ENCODE measurements around the gene TMEM38A.
"Not testable (repeated sequence)": the region's sequence is repeated elsewhere in the genome, so short reads cannot be mapped to it uniquely, and the experiment has no call there.

TMEM38A gene

DNA sequence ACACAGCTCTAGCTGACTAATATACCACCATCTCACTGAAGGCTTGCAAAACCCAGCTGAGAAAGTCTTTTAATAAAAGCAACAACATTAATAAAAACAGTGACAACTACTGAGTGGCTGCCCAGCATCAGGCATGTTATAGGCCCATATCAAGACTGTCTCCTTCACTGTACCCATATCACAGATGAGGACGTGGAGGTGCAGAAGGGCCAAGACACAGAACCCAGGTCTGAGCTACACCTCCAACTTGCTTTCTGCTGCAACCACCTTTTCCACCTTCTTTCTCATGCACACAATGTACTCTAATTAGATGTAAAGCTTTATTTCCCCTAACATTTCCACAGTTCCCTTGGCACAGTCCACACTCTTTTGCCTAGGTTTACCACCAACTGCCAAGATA lies 22.3 kb upstream of the TMEM38A start:
- no peak for DNase-seq (ENCODE audit: low read depth in 2 of 2)

DNA sequence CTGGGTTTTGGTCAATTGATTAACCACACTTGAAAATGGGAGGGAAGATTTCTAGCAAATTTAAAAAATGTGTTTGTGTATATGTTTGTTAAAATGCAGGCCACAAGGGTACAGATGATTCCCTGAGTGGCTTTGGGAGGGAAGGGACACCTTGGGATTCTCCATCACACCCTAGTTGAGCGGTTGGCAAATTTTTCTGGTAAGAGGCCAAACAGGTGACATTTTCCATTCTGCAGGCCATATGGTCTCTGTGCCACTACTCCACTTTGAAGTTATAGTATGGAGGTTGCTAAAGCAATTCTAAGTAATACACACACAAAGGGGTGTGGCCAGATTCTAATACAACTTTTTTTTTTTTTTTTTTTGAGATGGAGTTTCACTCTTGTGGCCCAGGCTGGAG lies 20.0 kb upstream of the TMEM38A start:
- DNase-seq (ENCODE audit: low read depth in 2 of 2) = no peak

DNA sequence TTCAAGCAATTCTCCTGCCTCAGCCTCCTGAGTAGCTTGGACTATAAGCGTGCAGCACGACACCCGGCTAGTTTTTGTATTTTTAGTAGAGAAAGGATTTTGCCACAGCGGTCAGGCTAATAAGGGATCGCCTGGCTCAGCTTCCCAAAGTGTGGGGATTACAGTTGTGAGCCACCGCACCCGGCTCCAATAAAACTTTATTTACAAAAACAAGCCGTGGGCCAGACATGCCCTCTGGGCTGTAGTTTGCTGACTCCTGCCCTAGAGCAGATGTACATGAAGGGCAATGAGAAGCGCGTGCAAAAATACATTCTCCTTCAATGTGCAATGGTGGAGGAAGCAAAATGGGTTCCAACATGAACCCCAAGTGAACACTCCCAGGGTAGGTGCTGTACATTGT lies 19.2 kb upstream of the TMEM38A start:
- no peak for DNase-seq (ENCODE audit: low read depth in 2 of 2)

DNA sequence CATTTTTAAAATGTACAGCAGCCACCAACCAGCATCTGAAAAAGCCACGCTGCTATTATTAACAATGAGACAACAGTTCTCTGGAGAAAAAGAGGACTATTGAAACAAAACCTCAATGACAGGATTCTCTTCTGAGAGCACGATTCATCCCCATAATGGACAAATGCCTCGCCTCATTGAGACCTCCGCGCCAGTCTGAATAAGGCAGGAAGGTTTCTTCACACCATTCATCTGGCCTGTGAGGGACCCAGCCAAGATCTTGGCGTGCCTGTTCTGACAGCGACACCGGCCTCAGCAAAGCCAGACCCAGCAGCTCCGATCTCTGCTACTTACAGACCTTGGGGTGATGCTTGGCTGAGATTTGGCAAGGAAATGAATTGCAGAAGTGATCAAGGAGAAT lies 15.8 kb upstream of the TMEM38A start:
- no peak for DNase-seq (ENCODE audit: low read depth in 2 of 2)

DNA sequence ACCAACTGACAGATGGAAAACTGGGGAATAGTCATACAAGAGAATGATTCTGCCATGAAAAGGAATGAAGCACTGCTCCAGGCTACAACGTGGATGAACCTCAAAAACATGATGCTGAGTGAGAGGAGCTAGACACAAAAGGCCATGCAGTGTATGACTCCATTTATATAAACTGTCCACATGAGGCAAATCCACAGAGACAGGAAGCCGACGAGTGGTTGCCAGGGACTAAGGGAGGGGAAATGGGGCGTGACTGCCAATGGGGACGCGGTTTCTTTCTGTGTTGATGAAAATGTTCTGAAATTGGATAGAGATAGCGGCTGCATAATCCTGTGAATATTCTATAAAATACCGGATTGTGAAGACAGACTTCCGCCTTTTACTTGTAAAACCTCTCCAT lies 11.2 kb upstream of the TMEM38A start:
- no peak for DNase-seq (ENCODE audit: low read depth in 2 of 2)

DNA sequence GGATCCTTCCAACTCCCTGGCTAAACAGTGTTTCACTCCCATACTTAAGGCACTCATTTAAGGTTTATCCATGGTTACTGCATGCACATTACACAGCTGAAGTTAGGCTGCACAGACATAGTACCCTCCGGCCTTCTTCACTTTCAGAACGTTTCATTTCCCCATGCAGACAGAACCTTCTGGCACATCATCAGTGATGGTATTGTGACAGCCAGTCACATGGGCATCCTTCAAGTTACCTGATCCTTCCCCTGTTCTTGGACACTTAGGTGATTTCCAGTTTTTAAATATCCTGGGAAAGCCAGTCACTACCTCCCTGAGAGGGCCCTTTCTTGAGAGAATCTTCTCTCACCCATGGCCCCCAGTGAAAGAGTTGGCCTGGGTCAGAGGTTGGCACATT lies 10.1 kb upstream of the TMEM38A start:
- no peak for DNase-seq (ENCODE audit: low read depth in 2 of 2)

DNA sequence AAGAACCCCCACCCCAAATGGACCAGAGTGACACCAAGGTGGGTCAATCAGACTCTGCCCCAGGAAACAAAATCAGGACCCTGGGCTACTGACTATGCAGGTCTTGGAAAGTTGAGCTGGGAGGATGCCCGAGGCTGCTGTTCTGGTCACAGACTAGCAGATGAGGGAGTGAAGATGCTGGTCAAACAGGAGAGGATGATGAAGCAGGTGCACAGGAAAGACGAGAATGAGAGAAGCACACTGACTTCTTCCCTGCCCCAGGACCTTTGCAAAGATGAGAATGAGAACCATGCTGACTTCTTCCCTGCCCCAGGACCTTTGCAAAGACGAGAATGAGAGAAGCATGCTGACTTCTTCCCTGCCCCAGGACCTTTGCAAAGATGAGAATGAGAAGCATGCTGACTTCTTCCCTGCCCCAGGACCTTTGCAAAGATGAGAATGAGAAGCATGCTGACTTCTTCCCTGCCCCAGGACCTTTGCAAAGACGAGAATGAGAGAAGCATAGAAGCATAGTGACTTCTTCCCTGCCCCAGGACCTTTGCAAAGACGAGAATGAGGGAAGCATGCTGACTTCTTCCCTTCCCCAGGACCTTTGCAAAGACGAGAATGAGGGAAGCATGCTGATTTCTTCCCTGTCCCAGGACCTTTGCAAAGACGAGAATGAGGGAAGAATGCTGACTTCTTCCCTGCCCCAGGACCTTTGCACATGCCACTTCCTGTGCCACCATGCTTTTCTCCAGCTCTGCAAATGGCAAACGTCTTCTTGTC lies 9.3 kb upstream of the TMEM38A start:
- not testable (repeated sequence) for DNase-seq (ENCODE audit: low read depth in 2 of 2)

DNA sequence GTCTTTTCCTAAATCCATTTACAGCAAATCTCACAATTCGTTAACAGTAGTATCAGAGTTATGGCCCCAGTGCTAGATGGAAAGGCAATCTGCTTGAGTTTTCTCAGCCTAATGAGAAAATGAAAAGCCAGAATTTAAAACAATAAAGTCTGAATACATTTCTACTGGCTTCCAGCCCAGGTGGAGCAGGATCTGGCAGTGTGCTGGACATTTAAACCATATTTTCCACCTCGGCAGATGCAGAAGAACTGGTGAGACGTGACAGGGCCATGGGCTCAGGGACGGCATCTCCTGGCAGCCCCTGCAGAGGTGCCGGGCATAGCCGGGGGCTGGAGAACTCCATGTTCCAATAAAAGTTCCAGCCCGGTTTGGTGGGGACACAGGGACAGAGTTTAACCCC lies 8.1 kb upstream of the TMEM38A start:
- no peak for DNase-seq (ENCODE audit: low read depth in 2 of 2)

DNA sequence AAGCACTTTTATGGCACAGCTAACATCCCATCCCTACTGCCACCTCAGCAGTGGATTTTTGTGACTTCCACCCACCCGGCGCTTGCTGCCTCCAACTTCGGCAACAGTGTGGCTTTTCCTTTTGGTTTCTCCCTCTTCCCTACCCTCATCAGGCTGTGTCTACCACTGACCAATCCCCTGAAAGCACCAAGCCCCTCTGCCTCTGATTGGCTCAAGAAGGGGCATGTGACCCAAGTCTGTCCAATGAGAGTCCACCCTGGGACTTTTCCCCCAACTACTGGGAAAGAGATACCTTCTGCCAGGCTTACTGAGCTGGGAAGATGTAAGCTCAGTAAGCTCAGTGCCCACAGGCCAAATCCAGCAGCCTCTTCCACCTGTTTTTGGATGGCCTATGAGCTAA lies 6.8 kb upstream of the TMEM38A start:
- DNase-seq (ENCODE audit: low read depth in 2 of 2) = no peak

DNA sequence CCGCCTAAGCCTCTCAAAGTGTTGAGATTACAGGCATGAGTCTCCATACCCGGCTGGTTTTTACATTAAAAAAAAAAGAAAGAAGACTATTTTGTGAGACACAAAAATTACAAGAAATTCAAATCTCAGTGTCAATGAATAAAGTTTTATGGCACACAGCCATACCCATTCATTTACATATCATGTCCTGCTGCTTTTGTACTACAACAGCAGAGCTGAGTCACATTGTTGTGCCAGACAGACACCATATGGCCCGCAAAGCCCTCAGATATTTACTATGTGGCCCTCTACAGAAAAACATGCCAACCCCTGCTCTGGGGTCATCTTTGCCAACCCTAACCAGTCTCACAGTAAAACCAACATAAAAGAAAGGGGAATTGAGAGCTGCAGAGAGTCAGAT lies 6.3 kb upstream of the TMEM38A start:
- no peak for DNase-seq (ENCODE audit: low read depth in 2 of 2)

DNA sequence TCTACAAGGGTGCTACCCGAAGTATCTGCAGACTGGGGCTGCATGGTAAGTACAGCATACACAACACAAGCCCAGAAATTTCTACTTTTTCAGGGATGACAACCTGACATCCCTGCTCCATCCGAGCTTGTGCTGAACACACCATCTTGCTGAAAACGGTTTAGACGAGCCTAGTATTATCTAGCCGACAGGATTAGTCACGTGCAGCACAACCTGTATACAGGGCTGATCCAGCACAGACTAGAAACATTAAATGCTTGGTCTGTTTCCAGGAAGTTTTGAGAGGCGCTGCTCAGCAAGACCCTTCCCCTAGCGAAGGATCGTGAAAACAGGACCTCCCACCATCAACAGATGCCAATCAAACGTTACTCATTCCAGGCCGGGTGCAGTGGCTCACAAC lies 5.2 kb upstream of the TMEM38A start:
- no peak for DNase-seq (ENCODE audit: low read depth in 2 of 2)

DNA sequence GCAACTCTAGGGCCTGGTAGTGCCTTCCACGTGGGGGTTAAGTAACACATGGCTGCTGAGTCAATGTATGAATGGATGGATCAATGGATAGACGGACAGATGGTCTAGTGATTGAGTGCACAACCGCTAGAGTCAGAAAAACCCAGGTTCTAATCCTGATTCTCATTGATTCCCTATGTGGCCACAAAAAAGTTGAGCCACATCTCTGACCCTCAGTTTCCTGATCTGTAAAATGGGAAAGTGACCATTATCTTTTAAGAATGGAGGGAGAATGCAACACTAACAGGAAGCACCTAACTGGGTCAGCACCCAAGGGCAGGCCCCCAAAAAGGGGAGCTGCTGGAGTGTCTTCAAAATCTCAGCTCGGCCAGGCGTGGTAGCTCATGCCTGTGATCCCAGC lies 3.6 kb upstream of the TMEM38A start:
- no peak for DNase-seq (ENCODE audit: low read depth in 2 of 2)

DNA sequence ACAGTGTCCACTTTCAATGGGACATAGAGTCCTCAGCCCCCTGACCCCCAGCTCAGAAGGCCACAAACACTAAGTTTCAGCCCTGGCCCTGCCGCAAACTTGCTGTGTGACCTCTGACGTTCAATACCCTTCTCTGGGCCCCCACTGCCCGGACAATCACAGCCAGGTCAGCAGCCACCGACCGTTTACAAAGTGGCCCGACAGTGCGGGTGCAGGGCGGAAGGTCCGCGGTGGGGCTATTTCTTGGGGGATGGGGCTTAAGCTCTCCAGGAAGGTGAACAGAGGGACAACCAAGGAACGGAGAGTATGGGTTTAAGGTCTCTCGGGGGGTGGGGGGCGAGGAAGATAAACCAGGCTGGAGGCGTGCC lies 1.5 kb upstream of the TMEM38A start:
- DNase-seq (ENCODE audit: low read depth in 2 of 2) = no peak

DNA sequence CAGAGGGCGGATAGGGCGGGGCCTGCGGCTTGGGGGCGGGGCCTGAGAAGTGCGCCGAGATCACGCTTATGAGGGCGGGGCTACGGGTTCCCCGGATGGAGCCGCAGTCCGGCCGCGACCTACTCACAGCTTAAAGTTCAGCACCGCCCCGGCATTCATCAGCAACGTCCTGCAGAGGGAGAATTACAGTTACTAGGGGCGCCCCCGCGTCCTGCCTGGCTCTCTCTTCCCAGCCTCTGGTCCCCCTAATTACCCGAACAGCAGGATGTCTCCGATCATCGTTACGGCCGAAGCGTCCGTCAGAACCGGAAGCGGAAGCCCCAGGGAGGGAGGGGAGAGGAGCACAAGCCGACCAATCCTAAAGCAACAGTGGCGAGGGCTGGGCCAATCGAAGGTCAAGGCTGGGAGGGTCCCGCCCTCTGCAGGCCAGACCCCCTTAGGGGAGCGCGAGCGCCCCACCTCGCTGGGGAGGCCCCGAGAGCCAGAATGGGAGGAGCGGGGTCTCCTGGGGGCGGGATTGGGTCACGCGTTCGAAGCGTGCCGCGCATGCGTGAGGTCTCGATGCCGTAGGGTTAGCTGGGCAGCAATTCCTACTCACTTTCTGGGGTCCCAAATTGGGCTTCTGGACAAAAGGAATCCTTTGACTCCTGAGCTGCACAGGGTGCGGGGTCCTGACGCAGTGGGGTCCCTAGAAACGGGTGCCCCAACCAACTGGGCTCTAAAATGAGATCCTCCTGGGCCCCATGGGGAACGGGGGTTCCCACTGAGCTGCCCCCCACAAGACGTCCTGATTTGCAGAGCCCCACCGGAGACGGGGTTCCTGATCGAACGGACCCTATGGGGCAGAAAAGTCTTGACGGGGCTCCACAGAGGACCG lies 869 bp upstream of the TMEM38A start, which contains the start of gene SMIM7:
TSS of gene SMIM7 (minus strand) at position 313 of the 877 bp plus-strand sequence. CDS start at position 279, 34 bp downstream.
- peak; percentile 96 to 99 for DNase-seq (ENCODE audit: low read depth in 2 of 2)

DNA sequence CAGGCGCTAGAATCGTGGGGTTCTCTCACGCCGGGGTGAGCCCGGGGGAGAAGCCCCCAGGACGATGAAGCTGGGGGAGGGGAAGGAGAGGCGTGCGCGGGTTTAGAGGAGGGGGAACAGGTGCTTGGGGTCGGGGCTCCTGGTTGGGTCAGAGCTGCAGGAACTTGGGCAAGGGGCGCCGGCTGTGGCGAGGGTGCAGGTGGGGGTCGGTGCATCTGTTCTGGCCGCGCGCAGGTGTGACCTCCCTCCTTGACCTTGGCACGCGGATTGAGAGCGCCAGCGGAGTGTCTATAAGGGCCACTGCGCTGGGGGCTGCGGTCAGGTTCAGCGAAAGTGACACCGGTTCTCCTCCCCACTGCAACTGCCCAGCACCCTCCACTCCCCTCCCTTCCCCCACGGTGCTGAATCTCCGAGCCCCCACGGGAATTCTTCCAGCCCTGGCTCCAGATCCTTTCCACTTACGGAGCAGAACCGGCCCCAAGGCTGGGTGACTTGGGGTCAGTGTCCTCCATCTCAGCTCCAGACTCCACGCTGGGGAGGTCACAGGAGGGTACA lies 618 bp downstream of the TMEM38A start:
- DNase-seq (ENCODE audit: low read depth in 2 of 2) = no peak

DNA sequence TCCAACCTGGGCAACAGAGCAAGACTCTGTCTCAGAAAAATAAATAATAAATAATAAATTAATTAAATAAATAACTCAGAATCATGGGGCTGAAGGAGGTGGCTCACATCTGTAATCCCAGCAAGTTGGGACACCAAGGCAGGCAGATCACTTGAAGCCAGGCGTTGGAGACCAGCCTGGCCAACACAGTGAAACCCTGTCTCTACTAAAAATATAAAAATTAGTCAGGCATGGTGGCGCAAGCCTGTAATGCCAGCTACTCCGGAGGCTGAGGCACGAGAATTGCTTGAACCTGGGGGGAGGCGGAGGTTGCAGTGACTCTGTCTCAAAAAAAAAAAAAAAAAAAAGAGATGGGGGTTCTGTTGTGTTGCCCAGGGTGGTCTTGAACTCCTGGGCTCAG lies 7.2 kb downstream of the TMEM38A start:
- DNase-seq (ENCODE audit: low read depth in 2 of 2) = no peak

DNA sequence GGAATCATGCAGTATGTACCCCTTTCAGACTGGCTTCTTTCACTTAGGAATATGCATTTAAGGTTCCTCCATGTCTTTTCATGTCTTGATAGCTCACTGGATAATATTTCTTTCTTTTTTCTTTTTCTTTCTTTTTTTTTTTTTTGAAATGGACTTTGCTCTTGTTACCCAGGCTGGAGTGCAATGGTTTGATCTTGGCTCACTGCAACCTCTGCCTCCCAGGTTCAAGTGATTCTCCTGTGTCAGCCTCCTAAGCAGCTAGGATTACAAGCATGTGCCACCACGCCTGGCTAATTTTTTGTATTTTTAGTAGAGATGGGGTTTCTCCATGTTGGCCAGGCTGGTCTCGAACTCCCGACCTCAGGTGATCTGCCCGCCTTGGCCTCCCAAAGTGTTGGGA lies 7.8 kb downstream of the TMEM38A start:
- DNase-seq (ENCODE audit: low read depth in 2 of 2) = not testable (repeated sequence)

DNA sequence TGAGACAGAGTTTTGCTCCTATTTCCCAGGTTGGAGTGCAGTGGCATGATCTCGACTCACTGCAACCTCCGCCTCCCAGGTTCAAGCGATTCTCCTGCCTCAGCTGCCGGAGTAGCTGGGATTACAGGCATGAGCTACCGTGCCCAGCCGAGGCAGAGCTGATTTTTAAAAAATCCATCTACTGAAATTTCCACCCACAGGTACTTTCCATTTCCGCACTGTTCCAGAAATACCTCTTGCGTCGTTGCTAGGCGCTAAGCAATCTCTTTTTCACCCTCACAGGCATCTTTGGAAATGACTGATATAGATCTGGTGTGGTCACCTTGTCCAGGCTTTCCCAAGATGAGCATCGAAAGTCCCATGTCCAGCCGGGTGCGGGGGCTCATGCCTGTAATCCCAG lies 9.4 kb downstream of the TMEM38A start:
- no peak for DNase-seq (ENCODE audit: low read depth in 2 of 2)

DNA sequence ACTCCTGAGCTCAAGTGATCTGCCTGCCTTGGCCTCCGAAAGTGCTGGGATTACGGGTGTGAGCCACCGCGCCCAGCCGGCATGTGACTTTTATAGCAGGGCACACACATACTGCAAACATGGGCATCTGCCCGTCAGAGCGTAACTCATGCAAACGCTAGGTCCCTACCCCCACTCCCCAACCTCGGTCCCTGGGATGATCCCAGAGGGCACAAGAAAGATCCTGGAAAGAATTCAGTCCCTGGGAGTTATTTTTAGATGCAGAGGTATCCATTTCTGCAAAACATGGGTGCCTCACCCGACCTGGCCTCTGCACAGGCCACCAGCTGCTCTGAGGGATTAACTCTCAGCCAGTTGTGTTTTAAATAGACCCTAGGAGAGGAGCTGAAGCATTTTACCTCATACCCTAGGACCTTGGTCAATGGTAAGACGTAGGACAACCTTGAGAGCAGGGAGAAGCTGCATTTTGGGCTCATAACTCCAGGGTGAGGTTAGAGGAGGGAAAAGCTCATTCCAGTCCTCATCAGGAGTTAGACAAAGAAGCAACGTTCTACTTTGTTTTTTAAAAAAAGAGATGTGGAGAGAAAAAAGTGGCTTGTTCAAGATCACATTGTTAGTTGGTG lies 10.8 kb downstream of the TMEM38A start:
- DNase-seq (ENCODE audit: low read depth in 2 of 2) = no peak

DNA sequence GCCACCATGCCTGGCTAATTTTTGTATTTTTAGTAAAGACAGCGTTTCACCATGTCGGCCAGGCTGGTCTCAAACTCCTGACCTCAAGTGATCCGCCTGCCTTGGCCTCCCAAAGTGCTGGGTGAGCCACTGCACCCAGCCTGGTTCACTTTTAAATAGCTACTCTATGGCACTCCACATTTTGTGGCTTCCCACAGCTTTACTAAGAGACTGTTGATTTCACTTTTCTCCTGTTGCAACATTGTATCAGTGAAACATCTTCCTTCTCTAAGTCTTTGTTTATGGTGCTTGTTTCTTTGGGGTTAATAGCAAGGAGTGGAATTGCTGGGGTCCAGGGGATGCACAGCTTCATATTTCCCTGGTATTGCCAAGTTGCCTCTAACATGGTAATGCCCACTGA lies 12.3 kb downstream of the TMEM38A start:
- DNase-seq (ENCODE audit: low read depth in 2 of 2) = no peak

DNA sequence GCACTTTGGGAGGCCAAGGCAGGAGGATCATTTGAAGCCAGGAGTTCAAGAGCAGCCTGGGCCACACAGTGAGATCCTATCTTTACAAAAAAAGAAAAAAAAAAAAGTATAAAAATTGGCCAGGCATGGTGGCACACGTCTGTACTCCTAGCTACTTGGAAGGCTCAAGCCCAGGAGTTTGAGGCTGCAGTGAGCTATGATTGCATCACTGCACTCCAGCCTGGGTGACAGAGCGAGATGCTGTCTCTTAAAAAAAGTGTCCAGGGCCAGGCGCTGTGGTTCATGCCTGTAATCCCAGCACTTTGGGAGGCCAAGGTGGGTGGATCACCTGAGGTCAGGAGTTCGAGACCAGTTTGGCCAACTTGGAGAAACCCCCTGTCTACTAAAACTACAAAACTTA lies 12.9 kb downstream of the TMEM38A start:
- not testable (repeated sequence) for DNase-seq (ENCODE audit: low read depth in 2 of 2)

DNA sequence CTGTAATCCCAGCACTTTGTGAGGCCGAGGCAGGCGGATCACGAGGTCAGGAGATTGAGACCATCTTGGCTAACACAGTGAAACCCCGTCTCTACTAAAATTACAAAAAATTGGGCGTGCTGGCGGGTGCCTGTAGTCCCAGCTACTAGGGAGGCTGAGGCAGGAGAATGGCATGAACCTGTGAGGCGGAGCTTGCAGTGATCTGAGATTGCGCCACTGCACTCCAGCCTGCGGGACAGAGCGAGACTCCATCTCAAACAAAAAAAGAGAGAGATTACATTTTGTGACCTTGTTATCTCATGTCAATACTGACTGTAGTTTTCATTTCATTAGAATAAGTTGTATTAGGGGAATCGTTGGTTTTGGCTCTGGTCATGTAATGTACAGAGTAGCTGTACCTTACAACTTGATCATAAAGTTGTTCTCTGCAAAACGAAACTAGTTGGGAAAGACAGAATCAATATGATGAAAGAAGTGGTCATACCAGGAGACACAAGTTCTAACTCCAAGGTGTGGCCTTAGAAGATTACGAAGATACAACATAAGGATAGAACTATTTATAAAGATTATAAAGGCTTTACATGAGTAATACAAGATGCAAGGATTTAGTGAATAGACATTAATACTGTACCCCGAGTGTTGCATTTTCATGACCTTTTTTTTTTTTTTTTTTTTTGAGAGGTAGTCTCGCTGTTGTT lies 15.3 kb downstream of the TMEM38A start:
- no peak for DNase-seq (ENCODE audit: low read depth in 2 of 2)
